ENCODE results near the gene PLAA.

PLAA gene

DNA sequence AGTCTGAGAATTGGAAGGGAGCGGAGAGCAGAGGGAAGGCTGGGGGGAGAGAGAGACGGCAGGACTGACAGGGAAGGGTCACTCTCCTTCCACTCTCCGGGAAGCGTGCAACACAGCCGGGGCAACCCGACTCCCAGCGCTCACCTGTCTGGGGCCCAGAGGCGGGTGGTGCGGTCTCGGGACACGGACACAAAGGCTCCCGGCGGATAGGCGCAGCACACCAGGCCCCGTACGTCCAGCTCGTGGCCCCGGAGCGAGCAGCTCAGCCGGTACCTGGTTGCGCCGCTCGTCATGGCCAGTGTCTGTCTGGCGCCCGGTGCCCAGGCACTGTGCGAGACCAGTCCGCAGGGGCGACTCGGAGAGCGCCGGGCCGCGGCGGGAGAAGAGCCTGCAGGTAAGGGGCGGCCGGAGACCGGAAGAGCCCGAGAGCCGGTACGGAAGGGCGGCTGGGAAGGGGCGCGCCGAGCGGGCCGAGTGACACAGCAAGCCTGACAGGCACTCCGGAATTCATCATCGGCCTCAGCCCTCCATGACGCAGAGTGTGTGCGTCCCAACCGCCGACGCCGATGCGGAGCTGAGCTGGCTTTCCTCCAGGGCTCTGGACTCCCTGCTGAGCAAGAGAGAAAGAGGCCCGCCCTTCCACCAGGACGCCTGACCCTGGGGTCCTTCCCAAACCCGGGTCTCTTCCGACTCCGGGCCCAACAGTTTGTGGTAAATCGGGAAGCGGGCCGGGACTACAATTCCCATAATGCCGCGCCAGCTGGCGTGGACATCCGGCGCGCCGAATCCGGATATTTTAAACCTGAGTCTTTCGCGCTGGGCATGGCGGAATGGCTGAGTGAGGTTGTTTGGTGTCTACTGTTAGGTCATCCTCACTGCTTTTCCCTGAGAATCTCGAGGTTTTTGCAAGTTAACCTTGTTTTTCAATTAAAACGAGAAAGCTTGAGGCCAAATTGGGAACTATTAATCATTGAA lies at the start of gene PLAA:
Gene PLAA (minus strand): TSS at position 490 of the 975 bp plus-strand sequence. CDS start 197 bp downstream, at position 293.
- peak; percentile 72 to 80 for DNase-seq (ENCODE audit: low read depth in 2 of 2)

DNA sequence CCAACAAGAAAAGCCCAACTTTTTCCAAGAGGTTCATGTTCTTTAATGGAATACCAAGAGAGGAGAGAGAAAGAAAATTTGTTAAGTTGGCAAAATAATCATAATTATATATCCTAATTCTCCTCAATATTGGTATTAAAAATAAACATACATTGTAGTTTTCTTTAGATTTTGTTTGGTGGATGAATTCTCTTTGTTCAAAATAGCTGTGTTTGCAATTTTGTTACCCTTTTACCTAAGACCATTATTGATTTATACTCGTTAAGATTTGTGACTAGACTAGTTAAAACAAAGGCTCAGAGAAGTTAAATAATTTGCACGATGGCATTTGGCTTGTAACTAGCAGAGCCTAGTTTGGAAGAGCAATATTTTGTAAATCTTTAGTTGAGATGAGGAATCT lies 48.8 kb upstream of the PLAA start:
- no peak for DNase-seq (ENCODE audit: low read depth in 2 of 2)

DNA sequence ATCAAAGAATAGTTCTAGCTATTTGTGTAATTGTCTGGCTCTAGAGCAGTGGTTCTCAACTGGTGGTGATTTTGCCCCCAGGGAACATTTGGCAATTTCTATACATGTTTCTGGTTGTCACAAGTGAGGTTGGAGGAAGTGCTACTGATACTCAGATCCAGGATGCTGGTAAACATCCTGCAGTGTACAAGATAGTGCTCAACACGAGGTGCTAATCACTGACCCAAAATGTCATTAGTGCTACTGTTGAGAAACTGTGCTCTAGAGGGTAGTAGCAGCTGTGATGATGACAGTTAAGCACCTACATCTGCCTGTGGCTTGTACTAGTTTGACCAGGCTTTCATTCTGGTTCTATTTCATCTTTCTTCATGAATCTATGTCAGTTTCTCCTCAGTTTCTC lies 36.3 kb upstream of the PLAA start:
- DNase-seq (ENCODE audit: low read depth in 2 of 2) = no peak

DNA sequence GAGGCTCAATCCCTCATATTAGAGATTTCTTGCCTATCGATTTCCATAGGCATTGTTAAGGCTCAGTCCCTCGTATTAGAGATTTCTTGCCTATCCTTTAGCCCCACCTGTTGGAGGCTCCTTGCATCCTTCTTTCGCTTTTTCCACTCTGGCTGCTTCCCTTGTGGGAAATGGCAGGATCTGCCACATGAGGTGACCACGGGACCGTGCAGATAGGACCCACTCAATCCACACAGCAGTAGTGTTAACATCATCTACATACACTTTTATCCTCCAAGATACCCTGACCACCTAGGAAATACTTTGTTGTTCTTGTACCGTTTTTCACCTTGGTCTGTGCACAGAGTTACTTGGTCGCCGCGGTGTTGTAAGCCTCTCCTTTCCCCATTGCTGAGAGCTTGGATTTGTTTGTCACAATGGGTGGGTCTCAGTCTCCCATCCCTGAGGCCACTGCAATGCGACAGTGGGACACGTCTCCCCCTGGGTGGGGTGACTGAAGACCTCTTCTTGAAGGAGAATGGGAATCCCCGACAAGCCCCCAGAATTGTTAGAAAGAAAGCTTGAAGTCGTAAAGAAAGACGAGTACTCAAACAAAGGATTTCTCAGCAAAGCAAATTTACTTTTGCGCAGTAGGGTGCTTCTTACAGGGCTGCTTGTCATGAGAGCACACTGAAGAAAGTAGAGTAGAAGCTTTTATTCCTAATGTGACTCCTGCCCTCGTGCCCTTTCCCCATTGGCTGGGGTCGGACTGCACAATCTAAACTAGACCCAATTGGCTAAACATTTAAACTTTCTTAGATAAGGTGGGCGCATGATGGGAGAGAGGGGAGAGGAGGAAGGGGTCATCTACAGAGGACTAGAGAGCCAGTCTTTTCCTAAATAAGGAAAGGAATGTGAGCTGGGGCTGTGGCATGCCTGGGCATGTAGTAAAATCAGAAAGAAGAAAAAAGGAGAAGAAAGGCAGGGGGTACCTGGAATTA lies 29.0 kb upstream of the PLAA start:
- no peak for DNase-seq (ENCODE audit: low read depth in 2 of 2)

DNA sequence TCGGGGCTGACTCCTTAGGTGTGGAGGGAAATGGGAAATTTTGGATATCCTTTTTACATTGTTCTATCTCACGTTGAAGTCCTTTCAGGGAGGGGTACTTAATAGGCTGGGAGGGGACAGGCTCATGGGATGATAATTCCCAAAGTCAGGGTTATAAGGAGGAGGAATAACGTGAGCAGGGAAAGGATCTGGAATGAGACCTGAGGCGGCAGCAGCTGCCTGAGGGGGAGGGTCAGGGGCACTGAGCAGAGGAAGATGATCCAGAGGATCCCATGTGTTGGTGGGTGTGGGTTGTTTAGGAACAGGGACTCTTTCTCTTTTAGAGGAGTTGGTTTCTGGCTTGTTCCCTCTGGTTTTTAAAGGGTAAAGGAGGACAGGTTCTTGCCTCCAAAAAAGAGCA lies 27.9 kb upstream of the PLAA start:
- DNase-seq (ENCODE audit: low read depth in 2 of 2) = no peak

DNA sequence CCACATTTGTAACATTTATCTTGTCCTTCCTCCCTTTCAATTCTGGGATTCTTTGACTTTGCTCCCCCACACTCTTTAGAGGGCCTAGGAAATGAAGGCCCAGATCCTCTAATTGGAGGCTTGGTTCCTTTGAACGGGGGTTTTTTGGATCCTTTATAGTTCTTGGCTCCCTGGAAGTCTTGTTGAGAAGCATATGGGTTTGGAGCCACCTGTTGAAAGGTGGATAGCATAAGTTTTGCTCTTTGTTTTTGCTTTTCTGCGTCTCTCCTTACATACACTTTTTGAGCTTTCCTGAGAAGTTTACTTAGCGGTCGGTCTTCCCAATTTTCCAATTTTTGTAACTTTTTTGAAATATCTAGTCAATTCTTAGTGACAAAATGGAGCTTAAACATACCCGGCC lies 26.9 kb upstream of the PLAA start:
- no peak for DNase-seq (ENCODE audit: low read depth in 2 of 2)

DNA sequence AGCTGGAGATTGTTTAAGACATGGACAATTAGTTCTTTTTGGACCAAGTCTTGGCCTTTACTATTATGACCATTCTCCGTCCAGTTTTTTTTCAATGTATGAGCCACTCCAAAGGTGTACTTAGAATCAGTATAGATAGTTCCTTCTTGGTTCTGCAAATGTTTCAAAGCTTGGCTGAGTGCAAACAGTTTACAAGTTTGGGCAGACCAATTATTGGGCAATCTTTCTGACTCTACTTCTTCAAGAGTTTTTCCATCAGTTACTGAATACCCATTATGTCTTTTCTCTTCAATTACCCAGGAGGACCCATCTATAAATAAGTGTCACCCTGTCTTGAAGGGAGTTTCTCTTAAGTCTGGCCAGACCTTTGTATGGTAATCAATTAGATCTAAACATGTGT lies 24.7 kb upstream of the PLAA start:
- DNase-seq (ENCODE audit: low read depth in 2 of 2) = no peak

DNA sequence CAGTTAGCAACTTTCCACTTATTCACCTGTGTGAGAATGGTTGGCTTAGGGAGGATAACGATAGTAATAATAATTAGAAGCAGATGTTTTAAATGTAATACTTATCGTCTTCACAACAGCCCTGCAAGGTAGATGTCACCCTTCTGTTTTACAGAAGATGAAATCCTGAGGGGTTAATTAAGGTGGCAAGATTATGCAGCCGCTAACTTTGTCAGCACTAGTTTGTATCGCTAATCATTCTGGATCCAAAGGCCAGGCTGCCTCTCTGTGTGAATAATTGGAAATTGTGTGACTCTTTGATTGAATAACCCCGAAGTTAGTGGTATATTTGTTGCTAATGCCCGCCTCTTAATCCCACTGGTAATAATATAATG lies 9.8 kb upstream of the PLAA start:
- no peak for DNase-seq (ENCODE audit: low read depth in 2 of 2)

DNA sequence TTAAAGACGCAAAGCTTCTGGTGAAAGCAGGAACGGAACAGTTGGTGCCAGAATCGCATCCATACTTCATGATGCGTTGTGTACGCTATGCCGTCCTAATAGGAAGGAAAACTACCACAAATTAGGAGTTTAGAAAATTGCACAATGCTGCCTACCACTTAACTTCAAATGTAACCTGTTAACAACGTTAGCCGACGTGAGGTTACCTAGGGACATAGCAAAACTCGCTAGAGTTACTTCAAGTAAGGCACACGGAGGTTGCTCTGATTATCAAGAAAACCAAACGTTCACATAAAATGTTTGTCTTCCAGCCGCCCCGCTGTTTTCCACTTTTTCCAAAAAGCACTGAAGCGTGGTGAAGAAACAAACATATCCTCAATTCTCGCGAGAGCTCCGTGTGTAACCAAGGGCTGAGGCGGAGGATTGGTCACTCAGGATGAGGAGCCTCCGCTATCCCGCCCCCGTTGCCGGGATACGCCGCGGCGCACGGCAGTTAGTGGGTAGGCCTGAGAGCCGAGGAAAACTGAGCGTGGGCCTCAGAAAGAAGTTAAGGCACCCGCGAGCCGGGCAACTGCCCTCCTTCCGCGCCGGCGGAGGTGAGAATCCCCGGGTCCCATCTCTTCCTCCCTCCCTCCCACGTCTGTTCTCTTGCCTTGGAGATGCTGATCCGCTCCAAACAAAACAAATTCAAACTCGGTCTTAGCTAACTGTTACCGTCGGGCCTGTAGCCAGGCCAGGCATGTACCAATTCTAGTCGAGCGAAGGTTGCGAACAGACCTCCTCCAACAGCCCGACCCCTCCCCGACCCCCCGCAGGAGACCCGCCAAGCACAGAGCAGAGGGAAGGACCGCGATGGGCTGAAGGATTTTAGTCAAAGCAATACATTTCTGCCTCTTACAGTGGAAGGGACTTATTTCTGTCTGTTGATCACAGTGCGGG lies 9.1 kb upstream of the PLAA start, which contains the start of gene IFT74:
Gene IFT74 (plus strand): TSS at position 492 of the 939 bp plus-strand sequence. CDS start 5,556 bp downstream, outside the sequence.
- DNase-seq (ENCODE audit: low read depth in 2 of 2) = peak; percentile 85 to 87

DNA sequence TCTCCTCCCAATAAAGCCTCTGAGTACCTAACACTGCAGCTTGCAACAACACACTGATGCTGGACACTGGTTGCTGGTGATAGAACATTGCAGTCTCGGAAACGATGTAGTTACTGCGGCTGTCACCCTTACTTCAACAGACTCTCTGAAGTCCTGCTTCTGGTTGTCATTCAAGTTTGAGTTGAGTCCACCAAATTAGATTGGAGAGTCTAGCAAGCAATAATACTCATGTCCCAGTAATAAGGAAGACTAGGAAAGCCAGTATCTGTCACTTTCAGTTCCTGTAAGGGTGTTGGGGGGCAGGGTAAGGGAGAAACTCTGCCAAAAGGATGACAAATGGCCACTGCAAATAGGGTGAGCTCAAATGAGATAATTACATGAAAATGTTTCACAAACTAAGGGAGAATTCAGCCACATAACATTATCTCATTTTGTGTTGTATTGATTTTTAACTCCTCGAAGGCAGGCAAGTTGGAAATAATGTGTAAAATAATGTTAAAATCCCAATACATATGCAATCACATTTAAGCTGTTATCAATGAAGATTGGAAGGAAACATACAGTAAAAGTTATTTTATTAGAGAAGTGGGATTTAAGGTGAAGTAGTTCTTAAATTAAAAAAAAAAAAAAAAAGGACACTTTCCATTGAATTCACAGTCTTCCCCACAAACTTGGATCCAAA lies 8.3 kb upstream of the PLAA start:
- no peak for DNase-seq (ENCODE audit: low read depth in 2 of 2)

DNA sequence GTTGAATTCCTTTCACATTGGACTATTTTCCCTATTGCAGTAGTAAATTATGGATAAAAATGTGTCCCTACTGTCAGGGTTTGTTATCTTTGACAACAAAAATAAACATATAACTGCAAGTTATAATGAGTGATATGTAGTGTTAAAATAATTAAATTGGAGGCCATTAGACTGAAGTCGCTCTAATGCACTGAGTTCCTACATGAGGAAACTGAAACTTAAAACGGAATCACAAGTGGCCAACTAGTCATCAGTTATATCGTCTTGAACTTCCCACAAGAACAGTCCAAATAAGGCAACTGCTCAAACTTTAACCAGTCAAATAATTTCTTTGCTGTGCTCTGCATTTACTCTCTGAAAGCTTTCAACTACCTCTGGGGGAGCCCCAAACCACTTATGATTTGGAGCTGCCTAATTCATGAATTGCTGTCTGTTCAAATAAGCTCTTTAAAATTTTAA lies 7.0 kb upstream of the PLAA start:
- no peak for DNase-seq (ENCODE audit: low read depth in 2 of 2)

DNA sequence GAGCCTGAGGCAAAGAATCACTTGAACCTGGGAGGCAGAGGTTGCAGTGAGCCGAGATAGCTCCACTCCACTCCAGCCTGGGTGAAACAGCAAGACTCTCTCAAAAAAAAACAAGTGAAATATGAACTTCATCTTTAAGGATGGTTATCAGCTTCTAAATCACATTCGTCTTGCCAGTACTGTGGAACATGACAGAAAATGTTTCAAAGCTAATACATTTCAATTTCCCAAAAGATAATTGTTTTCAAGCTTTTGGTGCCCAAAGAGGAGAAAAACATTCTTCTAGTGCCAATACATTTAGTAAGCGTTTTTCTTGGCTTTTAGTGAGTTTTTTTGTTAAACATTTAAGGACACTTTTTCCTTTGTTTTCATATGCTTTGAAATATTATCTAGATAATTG lies 4.8 kb upstream of the PLAA start:
- DNase-seq (ENCODE audit: low read depth in 2 of 2) = no peak

DNA sequence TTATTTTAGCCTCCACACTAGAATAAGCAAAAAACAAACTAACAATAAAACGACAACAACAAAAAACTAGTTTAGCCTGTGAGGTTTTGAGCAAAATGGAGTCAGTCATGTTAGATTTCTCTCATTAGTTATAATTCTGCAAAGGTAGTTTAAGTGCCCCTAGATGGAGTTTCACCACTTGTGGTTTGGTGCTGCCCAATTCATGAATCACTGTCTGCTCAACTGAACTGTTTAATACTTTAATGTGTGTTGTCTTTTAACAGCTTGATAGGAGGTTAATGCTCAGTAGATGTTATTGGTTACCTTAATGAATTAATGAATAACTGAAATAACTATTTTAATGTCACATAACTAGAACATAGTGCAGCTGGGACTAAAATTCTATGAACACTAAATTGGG lies 3.5 kb upstream of the PLAA start:
- DNase-seq (ENCODE audit: low read depth in 2 of 2) = no peak

DNA sequence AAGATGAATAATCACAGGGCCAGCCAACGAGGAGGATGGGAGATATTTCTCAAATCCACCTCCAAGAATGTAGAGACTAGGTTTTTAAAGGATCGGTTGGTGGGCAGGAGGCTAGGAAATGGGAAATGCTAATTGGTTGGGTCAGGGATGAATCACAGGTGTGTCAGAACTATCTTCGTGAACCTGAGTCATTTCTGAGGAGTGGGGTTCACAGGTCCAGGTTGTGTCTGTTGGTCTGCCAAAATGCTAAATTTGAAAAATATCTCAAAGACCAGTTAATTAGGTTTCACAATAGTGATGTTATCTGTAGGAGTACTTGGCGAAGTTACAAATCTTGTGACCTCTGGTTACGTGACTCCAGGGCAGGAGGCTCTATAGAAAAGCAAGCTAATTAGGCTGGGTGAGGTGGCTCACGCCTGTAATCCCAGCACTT lies 2.6 kb upstream of the PLAA start:
- DNase-seq (ENCODE audit: low read depth in 2 of 2) = no peak

DNA sequence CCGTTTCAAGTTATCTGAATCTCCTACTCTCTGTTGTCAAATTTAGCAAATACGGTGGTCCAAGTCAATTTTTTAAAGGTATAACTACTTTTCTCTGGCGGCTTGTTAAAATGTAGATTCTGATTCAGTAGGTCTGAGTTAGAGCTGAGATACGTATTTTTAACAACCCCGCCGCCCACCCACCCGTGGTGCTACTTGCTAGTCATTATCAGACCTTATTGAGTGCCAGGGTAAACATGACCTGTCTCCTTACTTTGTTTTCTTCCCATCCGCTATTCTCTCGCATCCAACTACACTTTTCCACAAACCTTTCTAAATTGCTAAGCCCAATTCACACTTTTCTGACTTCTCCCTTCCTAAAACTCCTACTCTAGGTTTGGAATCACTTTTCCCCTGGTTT lies 694 bp upstream of the PLAA start:
- peak; percentile 14 to 16 for DNase-seq (ENCODE audit: low read depth in 2 of 2)

DNA sequence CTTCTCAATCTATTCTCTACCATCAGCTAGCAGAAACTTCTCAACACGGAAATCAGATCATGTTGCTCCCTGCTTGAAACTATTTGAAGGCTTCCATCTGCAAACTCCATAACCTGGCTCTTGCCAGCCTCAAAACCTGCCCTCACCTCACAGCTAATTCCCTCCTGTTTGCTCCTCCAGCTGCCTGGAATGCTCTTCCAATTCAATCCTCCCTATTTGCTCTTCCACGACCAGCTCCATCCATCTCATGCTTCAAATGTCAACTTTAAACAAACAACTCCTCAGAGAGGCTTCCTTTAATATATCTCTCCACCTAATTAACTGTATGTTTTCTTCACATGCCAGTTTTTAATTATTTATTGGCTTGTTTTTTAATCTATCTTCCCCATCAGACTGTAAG lies 1.5 kb downstream of the PLAA start:
- no peak for DNase-seq (ENCODE audit: low read depth in 2 of 2)

DNA sequence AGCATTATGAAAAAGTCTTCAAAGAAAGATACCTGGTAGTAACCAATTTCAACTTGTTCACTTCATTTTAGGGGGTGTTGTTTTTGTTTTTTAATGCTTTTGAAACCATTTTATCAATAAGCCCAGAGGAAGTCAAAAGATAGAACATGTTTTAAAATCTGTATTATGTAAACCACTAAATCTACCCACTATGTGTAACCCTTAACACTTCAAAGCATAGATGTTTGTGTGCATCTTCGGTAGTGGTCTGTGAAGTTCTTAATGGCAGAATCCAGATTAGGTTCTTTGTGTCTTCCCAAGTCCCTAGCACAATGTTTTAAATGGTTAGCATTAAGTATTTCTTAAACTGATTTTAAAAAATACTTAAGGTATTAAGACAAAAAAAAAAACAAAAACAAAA lies 6.3 kb downstream of the PLAA start:
- no peak for DNase-seq (ENCODE audit: low read depth in 2 of 2)

DNA sequence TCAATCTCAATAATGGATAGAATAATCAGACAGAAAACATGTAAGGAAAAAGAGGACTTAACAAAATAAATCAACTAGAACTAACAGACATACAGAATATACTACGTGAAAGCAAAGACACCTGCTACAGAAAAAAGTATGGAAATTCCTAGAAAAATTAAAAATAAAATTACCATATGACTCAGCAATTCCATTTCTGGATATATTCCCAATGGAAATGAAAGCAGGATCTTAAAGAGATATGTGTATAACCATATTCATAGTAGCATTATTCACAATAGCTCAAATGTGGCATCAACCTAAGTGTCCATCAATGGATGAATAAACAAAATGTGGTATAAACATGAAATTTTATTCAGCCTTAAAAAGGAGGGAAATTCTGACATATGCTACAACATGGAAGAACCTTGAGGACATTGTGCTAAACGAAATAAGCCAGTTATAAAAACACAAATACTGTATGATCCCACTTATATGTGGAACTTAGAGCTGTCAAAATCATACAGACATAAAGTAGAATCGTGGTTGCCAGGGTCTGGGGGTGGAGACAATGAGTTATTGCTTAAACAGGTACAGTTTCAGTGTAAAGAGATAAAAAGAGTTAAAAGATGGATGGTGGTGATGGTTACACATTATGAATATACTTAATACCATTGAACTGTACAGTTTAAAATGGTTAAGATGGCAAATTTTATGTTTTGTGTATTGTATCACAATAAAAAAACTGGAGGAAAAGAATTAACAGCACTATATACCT lies 6.9 kb downstream of the PLAA start:
- DNase-seq (ENCODE audit: low read depth in 2 of 2) = no peak

DNA sequence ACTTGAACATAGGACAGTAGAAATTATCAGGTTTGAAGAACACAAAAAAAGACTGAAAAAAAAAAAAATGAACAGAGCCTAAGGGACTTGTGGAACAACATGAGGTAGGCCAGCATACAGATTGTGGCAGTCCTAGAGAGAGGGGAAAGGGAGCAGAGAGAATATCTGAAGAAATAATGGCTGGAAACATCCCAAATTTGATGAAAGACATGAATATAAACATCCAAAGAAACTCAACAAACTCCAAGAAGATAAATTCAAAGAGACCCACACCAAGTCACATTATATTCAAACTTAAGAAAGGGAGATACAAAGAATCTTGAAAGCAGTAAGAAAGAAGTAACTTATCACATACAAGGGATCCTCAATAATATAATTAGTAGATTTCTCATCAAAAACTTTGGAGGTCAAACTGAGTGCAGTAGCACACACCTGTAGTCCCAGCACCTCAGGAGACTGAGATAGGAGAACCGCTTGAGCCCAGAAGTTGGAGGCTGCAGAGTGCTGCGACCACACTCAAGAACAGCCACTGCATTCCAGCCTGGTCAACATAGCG lies 9.1 kb downstream of the PLAA start:
- DNase-seq (ENCODE audit: low read depth in 2 of 2) = no peak
